RPMI7951 (cell line): ENCODE results near the gene CPZ. TPM values are rescaled to one million over a fixed set of nuclear protein-coding genes. Genes with fewer than 3 reads are reported as not detected.
"Not testable (repeated sequence)": the region's sequence is repeated elsewhere in the genome, so short reads cannot be mapped to it uniquely, and the experiment has no call there.

Source experiments
- DNase-seq: peaks from one replicate; pipeline ENCODE4 v3.0.0-alpha.2; 2012; ENCODE audit warnings: low read depth
- total RNA-seq: library from RNA; depleted of rRNA; stranded (reverse); fragments of >200 nt; shearing (Covaris generic); gene quantifications from 2 replicates; pipeline ENCODE4 v1.2.3, GENCODE V29; 2014

The CPZ gene
- total RNA-seq, 1 experiment from 2014 or later: 4.0 TPM

DNA sequence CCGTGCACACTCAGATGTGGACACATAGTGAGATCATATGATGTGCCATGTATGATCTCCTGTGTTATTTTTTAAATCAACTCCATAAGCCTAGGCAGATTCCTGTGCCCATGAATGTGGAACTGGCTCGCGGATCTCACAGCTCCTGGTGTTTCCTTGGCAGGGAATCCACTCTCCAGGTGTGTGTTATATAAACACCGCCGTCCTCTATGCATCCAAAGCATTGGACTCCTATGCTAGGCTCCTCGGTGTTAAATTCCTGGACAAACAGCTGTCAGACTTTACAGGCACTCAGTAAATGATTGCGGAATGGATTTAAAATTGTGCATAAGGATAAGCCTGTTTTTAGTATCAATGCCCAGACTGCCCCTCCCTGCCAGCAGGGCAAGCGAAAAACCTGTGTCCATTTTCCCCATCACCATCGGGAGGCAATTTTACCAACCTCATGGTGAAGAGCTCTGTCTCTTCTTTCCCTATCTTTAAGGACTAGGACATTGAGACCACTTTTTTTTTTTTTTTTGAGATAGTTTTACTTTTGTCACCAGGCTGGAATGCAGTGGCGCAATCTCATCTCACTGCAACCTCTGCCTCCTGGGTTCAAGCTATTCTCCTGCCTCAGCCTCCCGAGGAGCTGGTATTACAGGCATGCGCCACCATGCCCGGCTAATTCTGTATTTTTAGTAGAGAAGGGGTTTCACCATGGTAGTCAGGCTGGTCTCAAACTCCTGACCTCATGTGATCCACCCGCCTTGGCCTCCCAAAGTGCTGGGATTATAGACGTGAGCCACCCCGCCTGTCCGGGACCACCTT, 36.0 kb upstream of the CPZ start:
- DNase-seq: no peak

DNA sequence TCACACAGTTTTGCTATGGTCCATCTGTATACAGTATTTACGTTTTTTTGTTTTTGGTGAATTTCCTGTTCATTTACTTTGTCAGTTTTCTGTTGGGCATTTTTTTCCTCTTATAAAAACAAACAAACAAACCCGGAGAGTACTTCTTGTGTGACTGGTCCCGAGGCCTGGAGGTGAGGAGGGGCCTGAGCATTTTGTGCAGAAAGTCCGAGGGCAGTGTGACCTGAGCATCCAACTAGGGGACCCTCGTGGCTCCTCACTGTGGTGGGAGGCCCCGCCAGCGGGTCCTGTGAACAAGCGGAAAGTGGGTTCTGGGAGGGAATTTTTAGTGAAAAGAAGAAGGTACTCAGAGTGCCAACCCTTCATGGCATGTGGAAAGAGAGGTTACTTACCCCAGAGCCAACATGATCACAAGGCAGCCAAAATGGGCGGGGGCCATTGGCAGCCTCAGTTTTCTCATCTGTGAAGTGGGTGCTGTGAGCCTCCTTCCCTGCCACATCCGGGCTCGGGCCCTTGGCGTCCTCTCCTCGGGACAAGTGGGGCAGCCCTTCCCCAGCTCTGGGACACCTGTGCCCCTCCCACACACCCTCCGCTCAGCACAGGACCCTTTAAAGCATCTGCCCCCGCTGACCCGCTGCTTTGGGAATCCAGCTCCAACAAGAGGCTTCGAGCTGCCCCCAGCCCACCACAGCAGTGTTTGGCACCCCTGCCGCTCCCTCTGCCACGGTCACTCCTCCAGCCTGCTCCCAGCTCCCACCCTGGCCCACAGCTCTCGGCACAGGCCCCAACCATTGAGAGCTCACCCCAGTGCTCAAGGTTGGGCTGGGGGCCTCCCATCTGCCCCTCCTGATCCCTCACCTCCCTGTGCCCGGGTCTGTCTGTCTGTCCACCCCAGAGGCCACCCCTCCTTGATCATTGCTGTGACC, 35.2 kb upstream of the CPZ start:
- DNase-seq: no peak

DNA sequence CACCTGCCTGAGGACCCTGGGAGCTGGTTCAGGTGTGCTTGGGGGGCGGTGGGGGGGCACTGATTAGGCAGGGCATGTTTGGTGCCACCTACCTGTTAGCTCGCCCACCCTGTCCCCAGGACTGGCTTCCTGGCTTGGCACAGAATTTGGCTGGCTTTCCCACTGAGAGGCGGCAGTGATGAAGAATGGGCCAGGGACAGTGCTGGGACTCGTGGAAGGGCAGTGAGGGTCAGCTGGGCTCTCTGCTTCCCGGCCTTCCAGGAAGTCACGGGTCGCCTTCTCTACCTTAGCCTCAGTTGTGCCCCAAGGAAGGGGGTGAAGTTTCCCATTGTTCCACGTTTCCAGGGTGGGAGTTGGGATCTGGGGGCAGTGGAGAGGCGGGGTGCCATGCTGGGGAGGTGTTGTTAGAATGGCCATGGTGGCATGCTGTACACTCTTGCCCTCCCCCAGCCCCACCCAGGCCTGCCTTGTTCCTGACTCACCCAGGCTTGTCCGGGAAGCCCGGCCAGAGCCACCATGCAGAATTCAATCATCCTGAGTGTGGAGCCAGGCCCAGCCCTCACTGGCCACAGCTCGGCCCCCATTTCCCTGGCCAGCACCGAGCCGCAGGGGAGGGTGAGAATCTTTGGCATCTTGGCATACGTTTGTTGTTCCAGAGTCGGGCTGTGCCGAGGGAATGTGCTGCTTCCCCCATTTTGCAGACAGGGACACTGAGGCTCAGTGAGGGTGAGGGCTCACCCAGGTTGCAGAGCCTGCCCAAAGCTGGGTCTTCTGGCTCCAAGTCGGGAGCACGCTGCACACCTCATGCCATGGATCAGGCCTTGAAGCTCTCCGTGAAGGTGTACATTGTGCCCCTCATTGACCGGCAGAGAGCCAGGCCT, 34.2 kb upstream of the CPZ start:
- peak; percentile 69 for DNase-seq

DNA sequence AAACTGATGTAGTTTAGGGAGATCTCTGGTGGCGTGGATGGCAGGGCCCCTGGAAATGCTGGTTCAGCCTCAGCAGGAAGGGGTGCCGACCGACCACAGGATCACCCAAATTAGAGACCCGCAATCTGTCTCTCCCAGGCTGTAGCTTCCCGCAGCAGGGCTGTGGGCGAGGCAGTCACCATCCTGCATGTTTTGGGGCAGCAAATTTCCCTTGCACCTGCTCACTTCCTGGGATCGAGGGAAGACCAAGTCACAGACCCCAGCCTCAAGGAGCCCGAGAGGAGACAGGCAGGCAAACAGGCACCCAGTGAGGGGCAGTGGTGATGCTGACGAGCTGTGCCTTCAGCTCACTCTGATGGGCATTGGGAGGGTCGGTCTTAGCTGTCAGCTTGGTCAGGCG, 33.6 kb upstream of the CPZ start:
- DNase-seq: no peak

DNA sequence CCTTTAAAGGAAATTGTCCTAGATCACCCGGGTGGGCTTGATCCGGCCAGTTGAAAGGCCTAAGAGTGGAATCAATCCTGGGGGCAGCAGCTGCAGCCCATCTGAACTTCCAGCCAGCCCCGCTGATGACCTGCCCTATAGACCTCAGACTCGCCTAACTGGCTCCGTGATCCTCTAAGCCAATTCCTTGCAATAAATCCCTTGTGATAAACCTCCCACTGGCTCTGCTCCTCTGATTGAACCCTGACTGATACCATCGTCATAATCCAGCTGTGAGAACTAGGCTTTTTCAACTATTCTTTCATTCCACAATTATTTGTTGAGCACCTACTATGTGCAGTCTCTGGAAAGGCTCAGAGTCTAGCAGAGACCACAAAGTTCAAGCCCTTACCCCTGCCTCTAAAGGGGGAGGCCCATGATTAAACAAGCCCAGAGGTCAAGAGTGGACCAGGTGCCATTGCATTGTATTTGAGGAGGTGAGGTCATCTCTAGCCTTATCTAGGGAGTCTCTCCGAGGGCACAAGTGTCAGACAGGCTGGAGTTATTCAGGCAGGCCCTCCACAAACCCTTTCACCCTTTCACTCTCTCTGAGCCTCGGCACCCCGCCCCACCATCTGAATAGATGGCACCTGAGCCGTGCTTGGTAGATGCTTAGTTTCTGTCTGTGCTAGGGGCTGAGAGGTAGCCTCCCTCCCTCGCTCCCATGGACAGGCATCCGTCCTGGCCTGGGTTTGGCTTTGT, 32.9 kb upstream of the CPZ start:
- no peak for DNase-seq

DNA sequence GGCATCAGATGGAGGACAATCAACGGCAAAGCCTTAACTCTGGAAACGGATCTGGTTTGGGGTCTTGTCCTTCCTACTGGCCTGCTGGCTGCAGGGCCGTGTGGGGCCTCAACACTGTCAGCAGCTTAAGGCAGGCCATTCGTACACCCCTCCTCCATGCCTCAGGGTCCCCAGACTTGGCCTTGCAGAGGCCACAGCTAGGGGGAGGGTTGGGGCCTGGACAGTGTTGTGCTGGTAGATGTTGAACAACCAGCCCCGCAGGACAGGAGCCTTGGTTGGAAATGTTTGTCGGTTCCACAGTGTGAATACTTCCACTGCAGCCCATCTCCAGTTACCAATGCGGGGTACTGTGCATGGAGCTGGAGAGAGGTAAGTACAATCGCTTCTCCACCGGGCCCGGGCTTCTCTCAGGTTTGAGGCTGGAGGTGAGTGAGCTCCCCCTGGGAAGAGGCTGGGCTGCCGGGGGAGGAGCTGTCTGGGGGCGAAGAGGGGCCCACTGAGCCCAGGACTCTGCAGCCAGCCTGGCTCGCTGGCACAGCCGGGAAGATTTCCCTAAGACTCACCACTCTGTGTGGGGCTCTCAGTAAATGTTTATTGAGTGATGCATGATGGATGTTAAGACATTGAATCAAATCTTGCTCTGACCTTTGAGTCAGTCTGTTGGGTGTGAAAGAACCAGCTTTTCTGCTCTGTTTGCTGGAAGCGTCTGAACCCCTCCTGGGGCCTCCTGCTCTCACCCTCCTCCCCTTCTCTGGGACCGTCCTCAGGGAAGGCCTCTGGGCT, 32.1 kb upstream of the CPZ start:
- DNase-seq: peak; percentile 33

DNA sequence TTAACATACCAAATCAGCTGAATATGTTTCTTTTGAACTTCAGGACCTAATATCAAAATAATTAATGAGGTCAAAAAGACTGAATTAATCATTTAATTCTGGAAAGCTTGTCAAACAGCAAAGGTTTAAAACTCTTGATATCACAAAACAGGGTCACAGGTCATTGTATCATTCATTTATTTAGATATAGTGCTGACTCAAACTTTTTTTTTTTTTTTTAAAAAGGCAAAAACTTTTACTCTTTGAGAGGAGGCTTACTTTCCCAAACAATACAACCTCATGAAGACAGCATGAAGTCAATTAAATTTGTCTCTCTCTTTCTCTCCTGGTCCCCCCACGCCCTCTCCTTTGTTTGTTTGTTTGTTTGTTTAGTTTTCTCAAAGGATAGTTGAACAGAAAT, 28.0 kb upstream of the CPZ start:
- DNase-seq: no peak

DNA sequence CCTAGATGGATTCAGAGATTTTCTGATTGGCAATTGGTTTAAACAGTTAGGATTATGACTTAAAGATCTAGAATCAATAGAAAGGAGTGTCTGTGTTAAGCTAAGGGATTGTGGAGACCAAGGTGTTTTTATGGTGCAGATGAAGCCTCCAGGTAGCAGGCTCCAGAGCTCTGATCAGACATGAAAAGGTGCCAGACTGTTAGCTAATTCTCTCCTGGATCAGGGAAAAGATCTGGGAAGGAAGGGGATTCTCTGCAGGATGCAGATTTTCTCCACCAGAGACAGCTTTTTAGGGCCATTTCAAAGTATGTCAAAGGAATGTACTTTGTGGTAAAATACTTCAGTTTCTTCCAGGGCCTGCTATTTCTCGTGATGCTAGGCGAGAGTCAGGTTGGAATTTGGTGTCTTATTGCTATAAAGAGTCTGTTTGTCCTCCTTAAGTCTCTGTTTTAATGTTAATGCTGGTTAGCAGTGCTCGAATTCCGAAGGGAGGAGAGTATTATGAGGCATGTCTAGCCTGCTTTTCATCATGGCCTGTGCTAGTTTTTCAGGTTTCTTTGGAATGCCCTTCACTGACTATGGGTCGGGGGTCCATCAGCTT, 24.4 kb upstream of the CPZ start:
- DNase-seq: no peak

DNA sequence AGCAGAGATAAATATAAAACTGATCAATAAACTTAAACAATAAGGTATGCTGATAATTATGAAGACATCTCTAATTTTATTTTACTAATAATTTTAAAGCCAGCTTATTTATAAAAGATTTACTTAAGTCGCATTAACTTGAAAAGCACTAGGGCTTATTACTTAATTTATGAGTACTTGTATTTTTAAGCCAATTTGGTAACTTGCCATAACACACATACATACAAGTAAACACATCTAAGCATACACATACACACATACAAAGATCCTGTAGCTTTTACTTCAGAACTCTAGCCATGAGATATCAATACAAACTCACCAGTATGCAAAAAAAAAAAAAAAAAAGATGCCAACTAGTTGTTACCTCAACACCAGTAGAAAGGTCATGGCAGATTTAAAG, 22.4 kb upstream of the CPZ start:
- no peak for DNase-seq

DNA sequence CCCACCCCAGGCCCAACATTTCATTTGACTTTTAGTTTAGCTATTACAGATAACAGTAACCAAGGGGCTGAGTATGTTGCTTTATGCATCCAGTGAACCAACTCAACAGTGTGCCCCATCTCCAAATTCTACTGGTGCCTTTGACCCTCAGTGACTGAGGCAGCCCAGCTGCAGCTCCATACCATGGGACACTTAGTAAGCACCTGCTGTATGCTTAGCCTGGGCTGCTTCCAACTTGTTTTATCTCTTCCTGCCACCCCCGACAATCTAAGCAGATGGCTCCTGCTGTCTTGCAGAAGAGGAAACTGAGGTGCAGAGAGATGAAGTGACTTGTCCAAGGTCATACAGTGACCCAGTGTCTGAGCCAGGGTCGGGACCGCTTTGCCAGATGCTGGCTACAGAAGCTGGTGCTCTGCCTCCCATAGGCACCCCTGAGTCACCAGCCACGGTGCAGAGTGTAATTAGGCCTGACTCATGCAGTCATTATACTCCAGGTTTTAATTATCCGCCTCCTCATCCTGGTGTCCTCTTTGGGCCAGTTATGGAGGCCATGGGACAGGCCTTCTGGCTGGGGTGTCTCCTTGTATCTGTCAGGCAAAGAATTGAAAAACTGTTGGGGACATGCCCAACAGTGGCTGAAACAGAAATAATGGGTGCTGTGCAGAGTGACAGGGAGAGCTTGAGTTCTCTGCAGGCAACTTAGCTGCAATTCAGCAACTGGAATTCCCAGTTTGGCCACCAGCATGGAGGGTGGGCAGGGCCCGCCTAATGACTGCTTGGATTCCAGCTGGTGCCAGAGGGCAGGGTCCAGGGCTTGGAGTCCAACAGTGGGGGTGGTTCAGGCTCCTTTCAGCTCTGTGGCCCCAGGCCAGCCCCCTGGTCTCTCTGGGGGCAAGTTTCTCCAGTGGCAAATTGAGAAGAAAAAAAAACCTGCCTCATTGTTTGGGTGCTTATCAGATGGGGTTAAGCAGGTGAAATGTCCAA, 20.6 kb upstream of the CPZ start:
- peak; percentile 76 for DNase-seq

DNA sequence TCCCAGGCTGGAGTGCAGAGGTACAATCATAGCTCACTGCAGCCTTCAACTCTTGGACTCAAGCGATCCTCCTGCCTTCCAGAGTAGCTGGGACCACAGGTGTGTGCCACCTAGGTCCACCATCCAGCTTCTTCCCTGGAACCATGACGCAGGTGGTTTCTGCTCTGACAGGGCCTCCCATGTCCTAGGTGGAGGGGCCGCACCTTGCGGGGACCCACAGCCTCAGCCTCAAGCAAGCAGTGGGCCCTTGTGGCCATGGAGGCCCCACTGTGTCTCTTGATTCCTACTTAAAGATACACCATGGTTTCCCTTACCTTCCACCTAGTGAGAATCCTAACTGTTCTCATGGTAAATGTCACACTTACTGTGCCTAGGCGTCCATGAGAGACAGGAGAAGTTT, 19.3 kb upstream of the CPZ start:
- DNase-seq: no peak

DNA sequence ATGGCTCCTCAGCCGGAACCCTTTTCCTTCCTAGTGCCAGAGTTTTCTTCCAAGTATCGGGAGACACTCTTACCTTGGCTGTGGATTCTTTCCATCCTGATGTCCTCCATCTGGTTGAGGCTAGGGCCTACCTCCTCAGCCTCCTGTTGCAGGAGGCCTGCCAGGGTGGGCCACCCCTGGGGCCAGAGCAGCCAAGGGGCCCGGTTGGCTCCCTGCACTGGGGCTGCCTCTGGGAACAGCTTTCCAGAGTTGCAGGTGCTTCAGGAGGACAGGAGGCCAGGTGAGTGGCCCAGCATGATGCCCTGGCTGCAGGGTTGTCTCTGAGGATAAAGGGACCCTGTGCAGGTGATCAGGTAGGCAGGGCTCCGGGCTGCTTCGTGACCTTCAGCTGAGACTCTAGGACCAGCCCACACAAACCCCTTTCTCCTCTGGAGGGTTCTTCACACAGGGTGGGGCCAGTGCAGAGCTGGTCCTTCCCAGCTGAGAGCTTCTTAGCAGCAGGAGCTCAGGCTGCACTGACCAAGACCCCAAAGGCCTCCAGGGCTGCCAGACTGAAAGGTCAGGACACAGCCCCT, 17.7 kb upstream of the CPZ start:
- DNase-seq: no peak

DNA sequence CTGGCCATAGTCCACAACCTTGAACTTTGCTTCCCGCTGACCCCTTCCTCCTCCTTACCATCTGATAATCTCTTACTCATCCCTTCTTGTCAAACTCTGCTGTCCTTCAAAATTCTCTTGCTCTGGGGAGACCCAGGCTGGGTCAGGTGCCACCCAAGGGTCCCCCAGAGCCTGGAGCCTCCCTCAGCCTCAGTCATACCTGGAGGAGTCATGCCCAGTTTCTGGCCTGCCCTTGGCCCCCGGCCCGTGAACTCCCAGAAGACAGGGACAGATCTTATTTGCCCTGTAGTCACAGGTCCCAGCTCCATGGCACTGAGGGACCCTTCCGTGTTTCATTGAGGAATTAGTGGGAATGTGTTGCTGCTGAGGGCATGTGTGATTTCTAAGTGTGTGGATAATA, 17.1 kb upstream of the CPZ start:
- DNase-seq: no peak

DNA sequence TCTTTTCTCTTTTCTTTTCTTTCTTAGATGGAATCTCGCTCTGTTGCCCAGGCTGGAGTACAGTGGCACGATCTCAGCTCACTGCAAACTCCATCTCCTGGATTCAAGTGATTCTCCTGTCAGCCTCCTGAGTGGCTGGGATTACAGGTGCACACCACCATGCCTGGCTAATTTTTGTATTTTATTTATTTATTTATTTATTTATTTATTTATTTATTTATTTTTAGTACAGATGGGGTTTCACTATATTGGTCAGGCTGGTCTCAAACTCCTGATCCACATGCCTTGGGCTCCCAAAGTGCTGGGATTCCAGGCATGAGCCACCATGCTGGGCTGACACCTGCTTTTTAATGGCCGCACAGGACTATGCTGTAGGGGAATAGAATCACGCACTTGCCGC, 16.0 kb upstream of the CPZ start:
- not testable (repeated sequence) for DNase-seq

DNA sequence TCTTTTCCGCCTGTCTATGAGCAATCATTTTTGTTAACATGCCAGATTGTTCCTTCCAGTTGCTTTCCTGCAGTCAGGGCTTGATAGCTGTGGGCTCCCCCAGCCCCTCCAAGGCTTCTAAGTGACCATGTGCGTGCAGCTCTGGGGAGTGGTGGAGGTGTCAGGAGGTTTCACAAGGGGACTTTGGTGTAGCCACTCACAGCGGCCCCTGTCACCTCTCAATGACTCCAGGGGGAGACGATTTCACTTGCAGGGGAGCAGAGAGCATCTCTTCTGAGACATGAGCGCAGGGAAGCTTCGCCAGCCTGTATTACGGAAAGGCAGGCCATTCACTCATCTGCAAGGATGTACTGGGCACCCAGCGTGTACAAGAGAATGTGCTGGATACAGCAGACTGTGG, 15.5 kb upstream of the CPZ start:
- no peak for DNase-seq

DNA sequence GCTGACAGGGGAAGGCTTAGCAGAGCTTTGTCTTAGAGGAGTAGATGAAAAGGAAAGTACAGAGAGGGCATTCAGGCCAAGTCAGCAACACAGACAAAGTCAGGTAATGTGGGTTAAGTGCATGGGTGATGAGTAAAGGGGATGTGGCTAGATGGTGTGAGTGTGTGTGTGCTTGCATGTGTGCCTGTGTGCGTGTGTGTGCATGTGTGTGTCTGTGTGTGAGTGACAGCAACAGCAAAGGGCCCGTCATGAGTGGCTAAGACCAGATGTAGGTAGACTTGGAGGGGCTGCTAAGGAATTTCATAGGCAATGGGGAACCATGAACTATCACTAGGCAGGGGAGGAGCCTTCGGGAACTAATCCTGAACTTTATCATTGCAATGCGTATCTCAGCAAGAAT, 14.6 kb upstream of the CPZ start:
- no peak for DNase-seq

DNA sequence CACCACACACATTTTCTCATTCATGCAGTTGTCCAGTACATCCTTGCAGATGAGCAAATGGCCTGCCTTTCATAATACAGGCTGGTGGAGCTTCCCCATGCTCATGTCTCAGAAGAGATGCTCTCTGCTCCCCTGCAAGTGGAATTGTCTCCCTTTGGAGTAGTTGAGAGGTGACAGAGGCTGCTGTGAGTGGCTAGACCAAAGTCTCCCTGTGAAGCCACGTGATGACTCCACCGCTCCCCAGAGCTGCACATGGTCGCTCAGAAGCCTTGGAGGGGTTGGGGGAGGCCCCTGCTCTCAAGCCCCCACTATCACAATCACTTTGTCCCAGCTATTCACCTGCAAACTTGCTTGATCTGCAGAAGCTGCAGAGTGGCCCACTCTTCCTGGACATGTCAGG, 13.8 kb upstream of the CPZ start:
- no peak for DNase-seq

DNA sequence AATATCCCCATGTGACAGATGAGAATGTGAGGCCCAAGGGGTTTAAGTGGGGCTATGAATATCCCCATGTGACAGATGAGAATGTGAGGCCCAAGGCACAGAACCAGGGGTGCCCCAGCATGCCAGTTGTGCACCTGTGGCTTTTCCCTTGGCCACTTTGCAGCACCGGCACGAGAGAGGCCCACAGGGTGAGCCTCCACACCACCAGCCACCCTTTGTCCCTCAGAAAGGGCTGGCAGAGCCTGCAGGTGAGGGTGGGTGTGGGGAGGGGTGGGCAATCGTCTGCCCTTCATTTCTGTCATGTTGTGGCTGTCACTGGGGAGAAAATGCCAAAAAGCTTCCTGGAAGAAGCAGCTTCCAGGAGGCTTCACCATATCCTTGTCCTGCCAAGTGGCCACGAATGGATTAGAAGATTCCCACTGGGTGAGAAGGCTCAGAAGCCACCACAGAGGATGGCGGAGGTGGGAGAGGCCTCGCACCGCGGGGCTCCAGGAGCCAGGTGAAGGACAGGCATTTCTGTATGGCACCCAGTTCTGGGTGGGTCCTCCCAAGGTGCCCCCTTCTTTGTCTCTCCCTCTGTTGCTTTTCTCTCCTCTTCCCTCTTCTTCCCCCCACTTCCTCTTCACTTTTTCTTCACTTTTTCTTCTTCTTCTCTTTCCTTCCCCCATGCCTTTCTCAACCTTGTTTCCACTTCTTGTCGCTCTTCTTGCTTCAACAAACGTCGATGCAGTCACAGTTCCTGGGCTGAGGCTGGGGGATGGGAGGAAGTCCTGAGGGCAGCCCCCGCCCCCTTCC, 12.8 kb upstream of the CPZ start:
- no peak for DNase-seq
